SHP77 (cell line): Measurements from ENCODE around the gene RAB23.
A peak's percentile ranks its signal among the peaks of the same experiment; 100 is the strongest.

Experiments used
- DNase-seq, 2 experiments: peaks; one replicate each; lab custom pipeline; 2025; lab: John Stamatoyannopoulos, UW

RAB23 gene

DNA sequence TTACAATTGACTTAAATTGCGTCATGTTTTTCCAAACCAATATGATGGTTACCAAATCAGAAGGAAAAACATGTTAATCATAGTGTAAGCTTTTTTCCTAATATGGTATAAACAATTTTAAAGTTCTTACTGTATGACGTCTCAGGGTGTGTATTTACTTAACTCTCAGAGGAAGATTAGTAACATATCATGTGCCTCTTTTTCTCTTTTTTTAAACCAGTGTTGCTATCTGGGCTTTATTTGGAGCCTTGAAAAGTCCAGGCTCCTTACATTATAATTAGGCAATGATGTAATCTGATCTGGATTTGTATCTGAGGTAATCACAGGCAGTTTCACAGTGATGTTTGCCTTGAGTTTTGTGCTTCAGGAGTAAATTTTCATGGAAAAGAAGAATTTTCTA lies 20.4 kb upstream of the RAB23 start:
- DNase-seq, result no peak

DNA sequence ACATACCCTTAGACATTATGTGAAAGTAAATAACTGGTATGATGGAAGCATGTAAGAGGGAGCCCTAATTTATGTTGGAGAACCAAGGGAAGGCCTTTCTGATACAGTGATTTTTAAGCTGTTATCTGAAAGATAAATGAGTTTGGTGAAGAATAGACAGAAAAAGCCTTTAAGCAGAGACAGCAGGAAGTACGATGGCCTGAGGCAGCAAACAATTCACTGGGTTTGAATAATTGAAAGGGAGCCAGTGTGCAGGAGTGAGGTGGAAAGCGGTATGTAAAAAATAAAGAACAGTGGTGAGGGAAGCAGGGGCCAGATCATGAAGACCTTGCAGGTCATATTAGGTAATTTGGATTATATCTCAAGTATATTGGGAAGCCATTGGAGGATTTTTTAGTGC lies 4.1 kb upstream of the RAB23 start:
- no peak for DNase-seq

DNA sequence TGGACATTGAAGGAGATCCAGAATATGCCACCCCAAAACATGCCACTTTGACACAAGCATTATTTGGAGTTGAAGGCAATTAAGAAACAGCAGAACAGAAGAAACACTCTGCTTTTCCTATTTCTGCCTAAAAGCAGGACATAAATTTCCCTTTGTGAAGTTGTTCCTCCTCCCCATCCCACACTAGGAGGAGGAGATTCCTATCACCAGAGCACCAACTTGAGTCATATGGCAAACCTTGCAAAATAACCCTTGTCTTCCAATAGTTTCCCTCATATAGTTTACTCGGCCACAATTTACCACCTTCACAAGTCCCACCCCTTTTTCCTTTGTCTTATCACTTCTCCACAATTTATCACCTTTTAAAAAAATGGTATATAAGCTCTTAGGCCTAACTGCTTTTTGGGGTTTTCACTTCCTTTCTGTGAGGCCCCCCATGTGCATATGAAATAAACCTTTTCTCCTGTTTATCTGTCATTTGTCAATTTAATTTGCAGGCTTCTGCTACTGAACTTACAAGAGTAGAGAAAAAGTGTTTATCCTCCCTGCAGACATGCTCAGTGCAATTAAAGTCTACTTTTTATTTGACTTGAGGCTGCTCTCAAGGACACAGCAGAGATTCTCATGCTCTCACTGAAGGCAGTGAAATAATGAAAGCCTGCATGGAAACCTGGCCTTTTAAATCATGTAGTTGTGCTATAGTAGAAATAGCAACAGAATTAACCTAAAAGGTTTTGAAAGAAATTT lies 2.8 kb upstream of the RAB23 start:
- no peak for DNase-seq

DNA sequence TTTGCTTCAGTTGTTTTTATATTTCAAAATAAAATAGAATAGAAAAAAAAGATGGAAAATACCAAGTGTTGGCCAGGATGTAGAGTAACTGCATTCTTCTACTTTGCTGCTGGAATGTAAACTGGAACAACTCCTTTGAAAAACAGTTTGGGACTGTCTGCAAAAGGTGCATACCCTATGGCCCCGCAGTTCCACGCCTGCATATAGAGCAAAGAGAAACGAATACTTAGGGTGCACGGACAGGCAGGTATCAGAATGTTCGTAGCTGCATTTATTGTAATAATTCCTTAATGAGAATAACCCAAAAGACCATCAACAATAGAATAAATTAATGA lies 603 bp upstream of the RAB23 start:
- peak in 1 of 2 experiments; percentile 8 for DNase-seq

DNA sequence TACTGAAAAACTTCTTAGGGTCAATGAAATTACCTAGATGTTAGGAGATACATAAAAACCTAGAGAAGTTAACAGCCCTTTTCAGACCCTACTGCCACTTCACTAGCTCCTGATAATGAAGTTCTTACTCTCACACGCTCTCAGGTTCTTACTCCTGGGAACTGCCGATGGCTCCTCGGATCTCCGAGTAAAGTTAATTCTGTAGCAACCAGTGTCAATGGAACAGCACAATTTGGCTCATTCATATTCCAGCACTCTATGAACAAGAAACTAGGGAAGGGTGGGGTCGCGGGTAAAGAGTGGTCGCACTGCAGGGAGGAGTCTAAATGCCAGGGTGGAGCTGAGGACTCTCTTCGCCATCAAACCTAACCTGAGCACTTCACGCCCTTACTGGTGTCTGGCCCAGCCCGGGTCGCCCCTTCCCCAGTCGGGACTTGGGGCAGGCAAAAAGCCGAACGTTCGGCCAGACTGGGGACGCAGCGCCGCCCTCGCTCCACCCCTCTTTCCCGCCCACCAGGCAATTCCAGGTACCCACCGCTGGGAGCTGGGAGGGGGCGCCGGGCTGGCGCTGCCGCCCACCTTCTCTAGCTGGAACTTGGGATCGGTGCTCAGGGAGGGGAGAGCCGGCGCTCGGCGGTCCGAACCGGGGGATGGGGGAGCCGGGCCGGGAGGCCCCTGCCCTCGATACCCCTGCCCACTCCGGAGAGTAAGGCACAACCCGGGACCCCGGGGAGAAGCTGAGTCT lies 744 bp downstream of the RAB23 start:
- peak; percentile 57 to 65 for DNase-seq

DNA sequence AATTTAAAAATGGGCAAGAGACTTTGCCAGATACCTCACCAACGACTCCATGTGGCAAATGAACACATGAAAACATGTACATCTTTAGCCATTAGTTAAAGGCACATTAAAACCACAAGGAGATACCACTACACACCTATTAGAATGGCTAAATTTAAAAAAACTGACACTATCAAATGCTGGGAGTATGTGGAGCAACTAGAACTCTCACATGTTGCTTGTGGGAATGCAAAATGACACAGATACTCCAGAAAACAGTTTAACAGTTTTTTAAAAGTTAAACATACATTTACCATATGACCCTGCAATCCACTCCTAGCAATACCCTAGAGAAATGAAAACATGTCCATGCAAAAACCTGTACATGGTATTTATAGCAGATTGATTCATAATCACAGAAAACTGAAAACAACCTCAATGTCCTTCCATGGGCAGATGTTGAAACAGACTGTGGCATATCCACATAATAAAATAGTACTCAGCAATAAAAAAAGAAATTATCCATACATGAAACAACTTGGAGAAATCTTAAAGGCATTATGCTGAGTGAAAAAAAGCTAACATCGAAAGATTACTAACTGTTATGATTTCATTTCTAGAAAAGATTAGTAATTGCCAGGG lies 1.9 kb downstream of the RAB23 start:
- no peak for DNase-seq

DNA sequence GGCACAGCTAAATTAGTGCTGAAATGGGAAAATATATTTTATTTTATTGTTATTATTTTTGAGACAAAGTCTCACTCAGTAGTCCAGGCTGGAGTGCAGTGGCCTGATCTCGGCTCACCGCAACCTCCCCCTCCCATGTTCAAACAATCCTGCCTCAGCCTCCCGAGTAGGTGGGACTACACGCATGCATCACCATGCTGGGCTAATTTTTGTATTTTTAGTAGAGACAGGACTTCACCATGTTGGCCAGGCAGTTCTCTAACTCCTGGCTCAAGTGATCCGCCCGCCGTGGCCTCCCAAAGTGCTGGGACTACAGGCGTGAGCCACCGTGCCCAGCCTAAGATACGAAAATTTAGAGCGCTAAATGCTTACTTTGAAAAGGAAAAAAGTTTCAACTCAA lies 4.8 kb downstream of the RAB23 start:
- DNase-seq, result no peak

DNA sequence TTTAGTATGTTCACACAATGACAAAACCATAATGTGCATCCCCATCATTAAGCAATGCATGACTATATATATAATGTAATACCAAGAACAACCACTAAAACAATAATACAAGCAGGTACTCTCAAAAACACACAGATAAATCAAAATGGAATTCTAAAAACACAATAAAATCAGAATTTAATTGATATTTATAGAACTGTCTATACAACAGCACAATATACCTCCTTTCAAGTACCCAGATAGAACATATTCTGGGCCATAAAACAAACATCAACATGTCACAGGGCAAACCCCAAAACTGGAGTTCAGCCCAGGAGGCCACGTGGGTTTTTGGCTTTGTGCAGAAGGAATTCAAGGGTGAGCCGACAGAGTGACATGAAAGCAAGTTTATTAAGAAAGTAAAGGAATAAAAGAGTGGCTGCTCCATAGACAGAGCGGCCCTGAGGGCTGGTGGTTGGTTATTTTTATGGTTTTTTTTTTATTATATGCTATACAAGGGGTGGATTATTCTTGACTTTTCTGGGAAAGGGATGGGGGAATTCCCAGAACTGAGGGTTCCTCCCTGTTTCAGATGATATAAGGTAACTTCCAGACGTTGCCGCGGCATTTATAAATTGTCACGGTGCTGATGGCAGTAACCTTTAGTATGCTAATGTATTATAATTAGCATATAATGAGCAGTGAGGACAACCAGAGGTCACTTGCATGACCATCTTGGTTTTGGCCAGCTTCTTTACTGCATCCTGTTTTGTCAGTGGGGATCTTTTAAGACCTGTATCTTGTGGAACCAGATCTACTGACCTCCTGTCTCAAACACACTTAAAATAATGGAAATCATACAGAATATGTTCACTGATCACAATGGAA lies 5.6 kb downstream of the RAB23 start:
- DNase-seq, result no peak

DNA sequence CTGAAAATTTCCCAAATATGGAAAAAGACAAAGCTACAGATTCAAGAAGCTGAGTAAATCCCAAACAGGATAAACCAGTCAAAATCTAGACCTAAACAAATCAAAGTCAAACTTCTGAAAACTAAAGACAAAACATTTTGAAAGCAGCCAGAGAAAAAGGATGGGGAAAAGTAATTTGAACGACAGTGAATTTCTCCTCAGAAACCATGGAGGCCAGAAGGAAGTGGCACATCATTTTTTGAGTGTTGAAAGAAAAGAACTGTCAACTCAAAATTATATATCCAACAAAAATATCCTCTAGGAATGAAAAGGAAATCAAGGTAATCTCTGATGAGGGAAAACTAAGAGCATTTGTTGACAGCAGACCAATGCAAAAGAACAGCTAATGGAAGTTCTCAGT lies 6.8 kb downstream of the RAB23 start:
- DNase-seq, result no peak

DNA sequence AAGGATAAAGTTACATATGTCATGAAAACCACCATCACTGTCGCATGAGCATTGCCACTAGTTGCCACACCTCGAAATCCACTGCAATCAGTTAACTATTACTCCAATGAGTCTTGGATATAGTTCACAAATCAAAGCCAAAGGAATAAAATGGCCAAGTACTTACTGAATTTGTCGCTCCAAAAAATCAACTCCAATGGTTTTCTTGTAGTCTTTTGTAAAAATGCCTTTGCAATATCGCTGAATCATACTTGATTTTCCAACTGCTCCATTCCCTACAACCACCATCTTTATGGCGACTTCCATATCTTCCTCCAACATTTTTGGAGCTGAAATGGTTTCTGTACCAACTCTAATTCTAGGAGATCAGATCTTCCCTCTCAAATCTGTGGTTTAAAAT lies 12.0 kb downstream of the RAB23 start:
- DNase-seq, result no peak

DNA sequence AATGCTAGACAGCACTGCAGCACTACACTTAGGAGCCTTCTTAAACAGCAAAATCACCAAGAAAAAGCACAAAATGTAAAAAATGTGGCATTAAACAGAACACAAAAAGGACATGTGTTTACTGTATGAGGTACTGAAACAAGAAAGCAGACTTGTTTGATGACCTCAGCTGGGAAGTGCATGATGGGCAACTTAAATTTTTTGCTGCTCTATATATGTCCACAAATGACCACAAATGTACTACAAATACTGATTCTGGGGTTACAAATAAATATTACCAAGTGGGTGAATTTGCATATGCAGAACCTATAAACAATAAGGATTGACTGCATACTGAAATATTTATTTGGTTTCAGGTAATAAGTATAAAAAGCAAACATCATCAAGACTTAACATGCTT lies 13.1 kb downstream of the RAB23 start:
- DNase-seq, result no peak

DNA sequence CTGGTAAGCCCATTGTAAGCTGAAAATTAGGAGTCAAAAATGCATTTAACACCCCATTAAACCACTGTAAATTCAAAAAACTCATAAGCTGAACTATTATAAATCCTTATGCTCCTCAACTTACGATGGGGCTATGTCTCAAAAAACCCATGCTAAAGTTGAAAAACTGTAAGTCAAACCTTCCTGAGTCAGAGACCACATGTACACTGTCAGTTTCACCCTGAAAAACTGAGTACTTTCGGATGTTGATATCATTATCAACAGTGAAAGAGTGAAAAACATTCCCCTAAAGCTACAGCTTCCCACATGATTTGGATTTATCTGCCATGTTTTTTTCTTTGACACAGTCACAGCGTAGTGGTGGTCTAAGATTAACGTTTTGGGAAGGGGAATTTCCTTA lies 14.2 kb downstream of the RAB23 start:
- no peak for DNase-seq

DNA sequence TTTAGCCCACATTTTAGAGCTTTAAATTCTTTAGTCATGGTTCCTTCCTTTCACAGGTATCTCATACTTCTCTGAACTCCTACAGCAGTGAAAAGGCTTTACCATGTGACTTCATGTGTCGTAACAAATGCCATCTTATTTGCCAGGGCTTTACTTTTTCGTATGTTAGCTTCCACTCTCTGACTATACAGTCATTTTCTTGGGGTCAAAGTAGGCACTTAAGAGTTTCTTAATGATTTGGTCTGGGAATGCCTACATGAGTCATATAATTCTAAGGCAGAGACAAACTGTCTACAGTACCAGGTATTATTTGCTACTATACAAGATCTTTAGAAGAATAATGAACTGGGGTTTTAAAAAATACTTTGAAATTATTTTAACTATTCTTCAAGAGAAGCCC lies 15.0 kb downstream of the RAB23 start:
- no peak for DNase-seq

DNA sequence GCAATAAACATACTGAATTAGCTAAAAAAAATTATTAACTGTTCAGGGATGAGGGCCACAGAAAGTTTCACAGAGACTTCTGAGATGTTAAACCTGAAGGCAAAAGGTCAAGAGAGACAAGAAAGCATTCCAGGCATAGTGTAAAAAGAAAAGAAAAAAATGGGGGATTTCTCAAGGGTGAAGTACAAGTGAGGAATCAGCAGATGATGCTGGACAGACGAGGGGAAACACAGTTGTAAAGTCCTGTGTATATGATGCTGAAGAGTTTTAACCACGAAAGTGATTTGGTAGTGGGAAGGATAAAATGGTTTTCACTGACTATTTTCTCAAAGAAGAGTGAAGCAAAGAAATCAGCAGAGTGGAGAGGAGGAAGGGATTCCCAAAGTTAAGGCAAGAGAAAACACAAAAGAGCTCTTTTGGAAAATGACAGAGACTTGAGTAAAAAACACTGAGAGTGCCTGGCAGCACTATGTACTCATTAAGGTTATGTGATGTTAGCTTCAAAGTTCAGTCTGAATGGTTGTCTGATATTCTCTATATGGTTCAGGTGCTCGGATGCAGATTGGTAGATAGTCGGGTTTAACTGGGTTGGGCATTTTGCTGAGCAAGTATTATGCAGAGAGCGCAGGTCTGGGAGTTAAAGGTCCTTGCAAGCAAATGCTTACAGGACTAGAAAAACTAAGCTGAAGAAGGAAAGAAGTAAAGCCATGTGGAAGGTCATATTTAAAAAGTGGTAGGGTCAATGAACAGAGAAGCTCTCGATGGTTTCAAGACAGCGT lies 16.4 kb downstream of the RAB23 start:
- DNase-seq, result no peak

DNA sequence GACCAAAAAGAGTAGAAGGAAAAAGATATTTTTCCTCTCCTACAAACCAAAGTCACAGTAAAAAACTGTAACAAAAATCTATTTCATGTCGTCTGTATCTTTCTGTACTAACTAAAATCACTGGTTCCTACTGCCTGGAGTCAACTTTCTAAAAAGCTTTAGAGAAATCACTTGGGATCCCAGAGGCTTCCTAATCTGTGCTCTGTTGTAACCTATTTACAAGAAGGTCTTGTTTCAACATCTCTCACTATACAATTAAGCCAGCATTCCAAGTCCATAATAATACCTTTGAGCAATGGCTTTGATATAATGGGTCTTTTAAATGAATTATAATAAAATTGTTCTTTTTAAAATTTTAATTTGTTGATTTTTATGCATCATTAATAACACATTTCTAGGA lies 20.4 kb downstream of the RAB23 start:
- DNase-seq, result no peak

DNA sequence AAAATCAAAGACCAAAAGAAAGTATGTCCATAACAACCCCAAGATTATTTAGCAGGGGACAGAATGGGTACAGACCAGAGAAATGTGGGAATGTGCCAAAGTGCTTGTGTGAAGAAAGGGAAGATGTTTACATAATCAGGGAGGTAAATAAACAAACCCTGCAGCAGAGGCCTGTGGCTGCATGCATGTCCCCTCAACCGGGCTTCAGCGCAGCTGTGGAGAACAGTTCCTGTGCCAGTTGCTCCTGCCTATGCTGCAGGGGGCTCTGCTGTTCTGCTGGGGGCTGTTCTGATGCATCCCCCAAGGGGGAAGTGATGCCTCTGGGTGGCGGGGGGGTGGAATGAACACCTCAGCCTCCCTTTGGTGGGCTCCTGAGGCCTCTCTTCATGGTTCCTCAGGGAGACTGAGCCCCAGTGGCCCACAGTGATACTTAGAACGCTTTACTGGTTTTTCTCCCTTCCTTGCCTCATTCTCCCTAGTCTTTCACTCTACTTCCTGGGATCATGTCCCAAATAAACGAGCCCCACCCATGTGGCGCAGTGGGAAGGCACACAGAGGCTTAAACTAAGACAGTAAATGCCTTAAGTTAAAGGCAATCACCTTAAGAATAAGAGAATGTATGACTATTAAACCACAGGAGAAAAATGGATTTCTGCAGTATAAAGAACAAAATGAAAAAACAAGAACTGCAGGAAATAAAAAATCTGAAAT lies 23.0 kb downstream of the RAB23 start:
- no peak for DNase-seq

DNA sequence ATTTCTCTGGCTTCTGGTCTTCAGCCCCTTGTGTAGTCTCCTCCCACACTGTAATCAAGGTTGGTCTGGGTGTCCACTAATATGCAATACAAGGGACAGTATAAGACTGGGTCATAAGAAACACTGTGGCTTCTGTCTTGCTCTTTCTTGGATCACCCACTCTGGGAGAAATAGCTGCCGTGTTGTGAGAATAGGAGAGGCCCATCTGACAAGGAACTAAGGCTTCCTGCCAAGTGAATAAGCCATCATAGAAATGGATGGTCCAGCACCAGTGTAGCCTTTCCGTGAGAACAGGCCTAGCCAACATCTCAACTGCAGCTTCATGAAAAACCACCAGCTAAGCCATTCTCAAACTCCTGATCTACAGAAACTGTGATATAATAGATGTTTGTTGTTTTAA lies 26.6 kb downstream of the RAB23 start:
- DNase-seq, result no peak

DNA sequence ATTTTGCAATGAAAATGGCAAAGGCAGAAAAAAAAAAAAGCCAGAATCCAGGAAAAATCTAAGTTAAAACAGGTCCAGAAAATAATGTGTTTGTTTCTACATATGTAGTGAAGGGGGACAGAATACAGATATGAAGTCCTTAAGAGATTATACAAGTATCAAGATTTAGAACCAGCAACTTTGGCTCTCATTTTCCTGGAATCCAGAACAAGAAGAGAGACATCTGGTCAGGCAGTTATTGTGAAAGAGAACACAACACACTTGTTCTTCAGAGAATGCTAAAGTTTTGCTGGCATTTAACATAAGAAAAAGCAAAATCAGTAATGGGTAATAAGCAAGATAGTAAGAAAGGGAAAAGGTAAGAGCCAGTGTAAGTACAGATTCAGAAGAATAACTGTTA lies 28.9 kb downstream of the RAB23 start:
- no peak for DNase-seq

DNA sequence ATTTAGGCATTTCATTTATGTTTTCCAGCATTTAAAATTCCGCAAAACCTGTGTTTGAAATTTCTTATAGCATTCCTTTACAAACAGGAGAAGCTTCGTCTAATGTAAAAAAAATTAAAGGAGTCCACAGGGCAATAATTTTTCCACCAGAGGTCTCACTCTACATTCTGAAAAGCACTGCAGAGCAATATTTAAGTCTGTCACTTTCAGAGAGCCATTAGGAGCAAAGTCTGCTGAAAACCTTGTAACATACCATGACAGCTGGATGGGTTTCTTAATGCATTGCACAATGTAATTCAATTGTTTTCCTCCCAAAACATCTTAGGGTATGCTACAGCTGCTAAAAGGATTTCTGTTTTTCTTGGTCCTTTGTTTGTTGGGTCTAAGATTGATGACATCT lies 32.0 kb downstream of the RAB23 start:
- no peak for DNase-seq

DNA sequence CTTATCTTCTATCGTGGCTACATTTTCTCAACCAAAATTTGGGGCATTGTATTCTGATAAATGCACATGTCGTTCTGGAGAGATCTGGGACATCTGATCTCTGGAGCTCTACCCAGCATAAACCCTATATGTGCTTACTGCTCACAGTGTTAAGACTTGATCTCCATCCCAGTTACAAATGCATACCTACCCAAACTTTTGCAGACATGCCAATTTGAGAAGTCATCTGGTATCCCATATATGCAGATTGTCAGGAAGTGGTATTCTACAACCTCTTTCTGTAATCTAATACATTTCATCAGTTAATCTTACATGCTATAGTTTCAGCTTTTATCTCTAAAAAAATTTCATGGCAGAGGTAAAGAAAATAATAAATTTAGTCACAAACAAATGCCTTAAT lies 38.8 kb downstream of the RAB23 start:
- no peak for DNase-seq

DNA sequence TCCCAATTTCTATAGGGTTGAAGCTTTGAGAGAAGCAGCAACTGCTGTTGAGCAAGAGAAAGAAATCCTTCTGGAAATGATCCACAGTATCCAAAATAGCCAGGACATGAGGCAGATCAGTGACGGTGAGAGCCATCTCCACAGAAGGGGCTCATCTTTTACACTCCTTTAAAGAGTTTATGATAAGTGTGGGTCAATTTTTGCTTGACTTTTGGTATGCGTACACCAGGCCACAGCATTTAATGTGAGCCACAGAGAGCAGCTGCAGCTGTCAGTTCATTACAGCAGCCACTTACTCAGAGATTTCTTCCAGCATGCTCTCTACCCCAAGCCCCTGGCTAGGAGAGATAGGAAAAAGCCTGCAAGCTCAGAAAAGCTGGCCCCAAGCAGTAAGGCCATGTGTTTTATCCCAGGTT lies 40.1 kb downstream of the RAB23 start:
- DNase-seq, result no peak
